D721Med (cell line): ENCODE data around the gene PCNA.

Experiments
- DNase-seq: peaks from one replicate; pipeline ENCODE4 v3.0.0; 2011; ENCODE audit warnings: low spot score; ENCODE audit not compliant: insufficient read length
- FAIRE-seq: peaks from 2 replicates; lab custom pipeline; 2011; peaks lifted over from hg19 to GRCh38; lab: Jason Lieb, UNC
- CTCF ChIP-seq: IDR thresholded peaks from 2 replicates; pipeline ENCODE4 v1.5.1; 2012; ENCODE audit warnings: mild to moderate bottlenecking, control low read depth; ENCODE audit not compliant: insufficient read depth; ENCODE audit errors: missing control alignments

PCNA gene

GRCh38 chr20:5127859-5128424 is 8.2 kb upstream of the PCNA start:
- no peak for TF ChIP-seq CTCF
- FAIRE-seq (no peak), DNase-seq (no peak)

GRCh38 chr20:5127204-5127858 is 7.6 kb upstream of the PCNA start:
- DNase-seq (no peak), FAIRE-seq (no peak)
- TF ChIP-seq CTCF, result no peak

- TF ChIP-seq CTCF, result peak; percentile 43
- FAIRE-seq, result no peak
- DNase-seq, result peak; percentile 48
Observed at GRCh38 chr20:5126512-5127203, 6.9 kb upstream of the PCNA start, which contains the start of gene CDS2. CDS2 (plus strand) TSS chr20:5127008; CDS start chr20:5127093, 85 bp downstream.

- no peak for FAIRE-seq
- DNase-seq, result no peak
Observed at GRCh38 chr20:5122873-5123260, 3.1 kb upstream of the PCNA start.

GRCh38 chr20:5120185-5120476 is 373 bp upstream of the PCNA start:
- DNase-seq, result no peak
- no peak for TF ChIP-seq CTCF
- FAIRE-seq, result no peak

More at GRCh38 chr20:5122873-5123260, 3.1 kb upstream of the PCNA start:
- no peak for TF ChIP-seq CTCF

- no peak for FAIRE-seq
- TF ChIP-seq CTCF, result no peak
- DNase-seq, result no peak
Observed at GRCh38 chr20:5119143-5119434, 669 bp downstream of the PCNA start.
